Sciatic nerve (tissue), 2 donors: ENCODE data around the gene EIF4E3. TPM values are rescaled to one million over a fixed set of nuclear protein-coding genes. Genes with fewer than 3 reads are reported as not detected.

Experiments used
- ATAC-seq: fragments of 200-7000 bp; cut with Tn5 transposase; one replicate; pipeline ENCODE4 v1.9.1; 2020; ENCODE audit warnings: mild to moderate bottlenecking, moderate library complexity
- DNase-seq: peaks from one replicate; pipeline ENCODE4 v3.0.0-alpha.2; 2020; ENCODE audit warnings: low spot score
- intact Hi-C: fragments of 100-400 bp; cut with DNase I; formaldehyde crosslinking; loops from one replicate; pipeline ENCODE4 v1.14.2; 2022
- total RNA-seq: library from RNA; stranded (reverse); fragmentation: NEBNext Ultra II Directional; extraction: Animal tissue kit (Norgen Biotek cat#: 25700); gene quantifications from one replicate; pipeline ENCODE4 v1.2.1, GENCODE V29; 2021
- donor health status: DM: no; HTN: no; CAD: no.
- donor health status: DM: no; HTN: no; CAD: no.

EIF4E3 gene
- total RNA-seq, 1 donor from 2014 or later = 36.4 TPM

DNA sequence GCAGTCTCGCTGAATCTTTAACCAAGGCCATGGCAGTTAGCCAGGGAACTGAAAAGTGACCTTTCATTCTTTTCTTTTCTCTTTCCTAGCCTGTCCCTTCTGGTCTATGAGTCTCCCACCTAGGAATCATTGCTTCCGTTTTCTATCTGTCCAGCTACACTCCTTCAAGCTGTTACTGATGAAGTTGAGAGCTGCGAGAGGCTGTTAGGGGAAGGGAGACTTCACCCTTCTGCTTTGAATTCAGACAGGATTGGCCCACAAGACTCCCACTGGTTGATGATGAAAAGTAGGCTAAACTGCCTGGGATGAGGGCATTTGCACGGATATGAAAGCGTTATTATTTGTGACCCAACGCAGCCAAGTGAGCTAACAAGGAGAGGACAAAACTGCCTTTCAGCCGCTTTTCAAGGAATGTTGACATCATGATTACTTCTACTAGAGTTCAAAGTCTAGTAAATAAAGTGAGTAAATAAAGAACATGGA, 30.2 kb downstream of the EIF4E3 start:
- ATAC-seq = peak; percentile 47

GRCh38 chr3:71694358-71694999, 30.7 kb downstream of the EIF4E3 start:
- intact Hi-C loops = no loop called here
- DNase-seq (no peak), ATAC-seq (peak; percentile 20)

More for the DNA sequence above, 30.2 kb downstream of the EIF4E3 start:
- DNase-seq = no peak
- intact Hi-C loops = loop anchor here (1.0 kb wide), 1 partner anchor 34 kb away; no protein-coding TSS in a partner anchor

- peak; percentile 75 for ATAC-seq
- no peak for DNase-seq
- intact Hi-C loops = no loop called here
Measured at GRCh38 chr3:71693641-71694040, 31.6 kb downstream of the EIF4E3 start.

- no peak for DNase-seq
- intact Hi-C loops = no loop called here
- no peak for ATAC-seq
Measured at GRCh38 chr3:71692139-71692538, 33.1 kb downstream of the EIF4E3 start.

GRCh38 chr3:71690341-71690841, 34.8 kb downstream of the EIF4E3 start:
- intact Hi-C loops = no loop called here
- ATAC-seq = peak; percentile 79
- DNase-seq = no peak

DNA sequence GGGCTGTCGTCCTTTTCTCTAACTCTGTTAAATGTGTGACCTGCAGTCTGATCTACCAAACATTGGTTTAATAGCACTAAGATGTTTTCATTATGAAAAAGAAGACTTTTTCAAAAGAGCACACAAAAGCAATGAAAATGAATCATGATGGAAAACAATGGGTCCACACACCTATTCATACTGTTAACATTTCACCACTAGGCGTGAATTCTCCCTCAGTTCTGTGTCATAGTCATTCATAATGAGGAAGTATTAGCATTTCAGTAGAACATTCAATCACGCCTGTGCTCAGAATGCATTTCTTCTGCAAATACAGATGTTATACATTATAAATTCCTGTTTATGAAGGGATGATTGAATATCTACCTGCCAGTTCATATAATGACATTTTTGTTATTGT, 35.9 kb downstream of the EIF4E3 start:
- DNase-seq = no peak
- no peak for ATAC-seq
- intact Hi-C loops = no loop called here

- ATAC-seq = no peak
- DNase-seq = no peak
- intact Hi-C loops = no loop called here
Measured at GRCh38 chr3:71688121-71688520, 37.1 kb downstream of the EIF4E3 start.

DNA sequence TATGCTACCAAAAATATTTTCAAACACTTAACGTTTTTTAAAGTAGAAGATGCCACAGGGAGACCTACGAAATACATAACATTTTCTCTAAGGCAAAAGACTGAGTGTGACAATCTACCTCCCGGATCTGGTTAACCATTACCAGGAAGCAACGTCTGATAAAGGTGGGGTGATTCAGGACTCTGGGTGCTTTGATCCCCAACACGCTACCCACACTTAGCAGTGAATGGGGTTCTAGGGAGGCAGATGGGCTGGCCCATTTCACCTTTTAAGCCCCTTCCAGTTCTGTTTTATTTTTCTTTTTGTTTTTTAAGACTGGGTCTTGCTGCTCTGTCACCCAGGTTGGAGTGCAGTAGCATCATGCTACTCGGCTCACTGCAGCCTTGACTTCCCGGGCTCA, 39.5 kb downstream of the EIF4E3 start:
- no peak for DNase-seq
- no peak for ATAC-seq
- intact Hi-C loops = no loop called here

DNA sequence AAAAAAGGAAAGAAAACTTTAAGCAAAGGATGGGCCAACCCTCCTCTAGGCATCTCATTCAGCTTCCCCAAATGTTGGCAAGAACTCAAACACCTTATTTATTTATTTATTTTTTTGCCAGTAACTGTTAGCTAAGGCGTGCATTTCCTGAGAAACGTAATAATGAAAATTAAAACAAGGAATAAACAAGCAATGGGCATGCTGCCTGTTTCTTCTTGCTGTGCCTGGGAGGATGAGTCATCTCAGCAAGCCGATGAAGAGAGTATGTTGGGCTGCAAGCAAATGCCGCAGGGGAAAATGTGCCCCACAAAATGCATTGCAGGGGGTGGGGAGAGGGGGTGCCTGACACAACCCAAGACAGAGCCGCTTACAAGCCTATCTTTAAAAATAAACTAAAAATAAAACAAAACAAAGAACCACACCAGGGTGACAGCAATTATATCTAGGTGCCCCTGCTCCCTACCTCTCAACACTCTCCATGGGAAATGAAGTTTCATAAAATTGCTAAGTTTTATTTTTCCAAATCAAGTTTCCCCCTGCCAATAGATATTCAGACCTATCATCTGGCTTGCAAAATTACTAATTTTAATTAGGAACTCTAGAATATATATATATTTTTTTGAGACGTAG, 40.3 kb downstream of the EIF4E3 start:
- ATAC-seq (peak; percentile 47), DNase-seq (no peak)

DNA sequence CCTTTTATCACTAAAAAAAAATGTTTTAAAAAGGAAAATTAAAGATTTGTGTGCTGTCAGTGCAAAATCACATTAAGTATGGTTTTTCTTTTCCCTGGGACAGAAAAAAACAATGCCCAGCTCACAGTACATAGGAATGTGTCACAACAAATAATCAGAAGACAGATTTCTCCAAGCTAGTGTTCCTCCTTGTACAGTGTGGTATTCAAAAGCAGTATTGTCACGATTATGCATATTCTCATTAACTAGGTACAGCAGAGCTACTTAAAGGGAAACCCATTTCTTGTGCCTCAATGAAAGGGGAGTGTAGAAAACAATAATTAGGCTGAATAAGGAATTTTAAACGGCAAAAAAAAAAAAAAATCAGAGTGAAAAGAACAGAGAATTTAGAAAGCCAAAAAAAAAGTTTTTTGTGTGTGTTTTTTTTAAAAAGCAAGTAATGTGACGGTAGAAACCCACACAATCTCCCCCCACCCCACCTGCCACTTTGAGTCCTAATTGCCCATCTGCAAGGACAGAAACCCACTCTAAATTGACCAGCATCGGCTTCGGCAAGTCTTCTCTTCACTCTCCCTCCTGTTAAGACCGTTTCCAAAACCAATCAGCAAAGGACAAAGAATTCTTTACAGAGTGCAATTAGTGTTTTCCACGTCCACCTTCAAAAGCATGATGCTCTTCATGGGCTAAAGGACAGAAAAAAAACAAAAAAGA, 41.0 kb downstream of the EIF4E3 start:
- ATAC-seq (no peak), DNase-seq (no peak)
- intact Hi-C loops = no loop called here

More for the DNA sequence above, 40.3 kb downstream of the EIF4E3 start:
- intact Hi-C loops = no loop called here

GRCh38 chr3:71681224-71681668, 44.0 kb downstream of the EIF4E3 start:
- intact Hi-C loops = no loop called here
- peak; percentile 79 for DNase-seq
- ATAC-seq = peak; percentile 85

GRCh38 chr3:71680603-71681002, 44.6 kb downstream of the EIF4E3 start:
- no peak for DNase-seq
- intact Hi-C loops = no loop called here
- peak; percentile 54 for ATAC-seq

- no peak for ATAC-seq
- intact Hi-C loops = no loop called here
Measured at GRCh38 chr3:71676931-71677330, 48.3 kb downstream of the EIF4E3 start.

GRCh38 chr3:71673486-71673885, 51.7 kb downstream of the EIF4E3 start:
- ATAC-seq = no peak
- intact Hi-C loops = no loop called here
- DNase-seq = no peak

More at GRCh38 chr3:71676931-71677330, 48.3 kb downstream of the EIF4E3 start:
- no peak for DNase-seq

- intact Hi-C loops = no loop called here
- ATAC-seq (no peak), DNase-seq (no peak)
Measured at GRCh38 chr3:71672807-71673206, 52.4 kb downstream of the EIF4E3 start.

- no peak for ATAC-seq
- intact Hi-C loops = no loop called here
- DNase-seq = no peak
Measured at GRCh38 chr3:71672340-71672739, 52.9 kb downstream of the EIF4E3 start.

DNA sequence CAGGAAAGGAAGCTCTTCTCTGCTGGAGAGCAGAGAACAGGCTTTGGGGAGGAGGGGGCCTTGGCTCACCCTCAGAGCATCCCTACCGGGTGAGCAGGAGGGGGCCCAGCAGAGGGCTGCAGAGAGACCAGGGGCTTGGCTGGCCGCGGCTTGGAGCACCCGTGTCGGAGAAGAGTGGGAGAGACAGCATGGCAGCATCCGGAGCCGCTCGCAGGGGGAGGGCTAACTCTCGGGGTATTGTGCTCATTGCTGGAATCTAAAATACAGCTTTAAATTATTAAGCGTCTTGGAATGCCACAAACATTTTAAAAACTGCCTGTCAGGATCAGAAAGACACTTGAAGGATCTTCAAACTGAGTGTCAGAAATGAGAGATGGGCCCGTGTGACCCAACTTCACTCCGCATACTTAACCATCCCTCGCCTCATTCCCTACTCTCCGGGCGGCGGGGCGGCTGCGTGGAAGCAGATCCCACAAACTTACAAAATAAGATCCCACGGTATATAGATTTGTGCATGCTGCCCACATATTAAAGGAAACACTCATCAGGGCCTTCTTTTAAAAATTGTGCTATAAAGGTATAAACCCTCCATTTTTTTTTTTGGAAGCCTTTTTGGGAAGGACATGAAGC, 53.9 kb downstream of the EIF4E3 start:
- ATAC-seq (no peak), DNase-seq (no peak)
- intact Hi-C loops = no loop called here

DNA sequence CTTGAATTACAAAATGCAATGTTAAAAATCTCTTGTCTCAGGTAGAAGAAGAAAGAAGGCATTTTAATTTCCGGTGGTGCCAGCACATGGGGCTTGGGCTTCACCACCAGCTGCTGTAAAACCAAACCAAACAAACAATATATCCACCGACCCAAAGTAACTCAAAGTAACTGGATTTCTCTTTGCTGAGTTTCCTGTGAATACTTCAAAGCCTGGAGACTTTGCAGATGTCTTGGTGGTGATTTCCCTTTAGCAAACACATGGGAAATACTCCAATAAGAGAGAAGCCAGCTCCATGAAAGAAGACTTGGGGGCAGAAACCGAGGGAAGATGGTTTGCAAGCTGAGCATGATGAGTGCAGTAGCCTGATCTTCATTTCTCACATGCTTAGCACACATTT, 62.6 kb downstream of the EIF4E3 start:
- ATAC-seq = no peak
- intact Hi-C loops = no loop called here

DNA sequence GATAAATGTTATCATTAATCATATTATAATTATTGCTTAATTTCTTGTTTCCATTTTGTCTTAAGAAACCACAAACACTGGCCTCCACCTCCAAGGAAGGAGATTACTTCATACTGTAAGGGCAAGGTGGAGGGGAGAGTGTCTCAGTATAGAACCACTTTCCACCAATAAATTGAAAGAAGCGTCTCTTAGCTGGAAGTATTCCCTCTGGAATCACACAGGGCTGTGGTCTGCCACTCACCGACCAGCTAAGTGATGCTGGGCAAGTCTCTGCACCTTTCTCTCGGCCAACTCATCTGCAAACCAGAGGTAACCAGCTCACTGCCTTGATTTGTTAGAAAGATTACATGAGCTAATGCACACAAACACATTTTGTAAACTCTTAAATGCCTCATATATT, 63.1 kb downstream of the EIF4E3 start:
- intact Hi-C loops = no loop called here
- DNase-seq (no peak), ATAC-seq (no peak)

More for the DNA sequence above, 62.6 kb downstream of the EIF4E3 start:
- DNase-seq = no peak
